ENCODE data around the gene FABP1. TPM values are rescaled to one million over a fixed set of nuclear protein-coding genes. Genes with fewer than 3 reads are reported as not detected.

Gene FABP1
- total and polyA plus RNA-seq, 2 of the 4 experiments (the other 2 are of a cell fraction) = not detected

DNA sequence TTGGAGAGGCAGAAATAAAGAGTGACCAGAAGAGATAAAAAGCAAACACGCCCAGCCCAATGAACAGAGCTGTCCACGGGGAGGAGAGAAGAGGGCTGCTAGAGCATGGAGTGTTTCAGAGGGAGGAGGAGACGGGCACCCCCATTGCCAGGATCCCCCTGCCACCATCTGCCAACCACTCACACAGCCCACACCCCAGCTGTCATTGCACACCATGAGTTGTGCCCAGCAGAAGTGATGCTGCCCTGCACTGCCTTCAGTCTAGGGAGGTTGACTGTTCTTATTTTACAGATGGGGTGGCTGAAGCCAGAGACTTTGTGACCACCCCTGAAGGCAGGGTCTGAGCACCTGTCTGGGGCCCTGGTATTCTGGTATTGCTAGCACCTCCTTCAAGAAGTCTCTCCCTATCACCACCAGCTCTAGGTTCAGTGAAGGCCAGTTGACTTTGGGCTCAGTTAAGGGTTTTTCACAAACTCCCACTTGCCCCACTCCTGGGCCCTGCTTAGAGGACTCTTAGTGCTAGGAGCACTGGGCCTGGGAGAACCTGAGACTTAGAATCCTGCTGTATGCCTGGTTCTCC lies 2.4 kb downstream of the FABP1 start:
- no peak overlapping the region for H2AFZ ChIP-seq (replicated peaks; ENCODE audit: low read length, poor library complexity)

More for the DNA sequence above, 2.4 kb downstream of the FABP1 start:
- ATAC-seq (ENCODE audit: low read depth) = no peak
- Histone ChIP-seq H3K4me2 (ENCODE audit: low read depth, low read length) (no peak overlapping the region), H3K56ac (ENCODE audit: extremely low read depth, insufficient read depth, low read length) (no peak overlapping the region), H4K5ac (ENCODE audit: low read depth, low read length) (no peak overlapping the region), H2BK20ac (ENCODE audit: low read depth, low read length) (no peak overlapping the region), H4K91ac (ENCODE audit: insufficient read depth, low read depth, low read length) (no peak overlapping the region), H3K27ac (ENCODE audit: insufficient read depth, low read length) (no peak overlapping the region), H3K79me1 (ENCODE audit: low read depth in 1 of 2, low read length in 2 of 2) (no peaks in the 10 kb centered on the region), H3K36me3 (ENCODE audit: control insufficient read depth, insufficient read depth, low read length) (no peaks in the 10 kb centered on the region), H3K4me3 (ENCODE audit: insufficient read depth, low read depth, low read length) (no peak overlapping the region), H4K8ac (ENCODE audit: low read depth in 2 of 2, low read length in 2 of 2) (no peak overlapping the region), H2BK120ac (ENCODE audit: low read depth, low read length) (no peak overlapping the region), H3K4ac (ENCODE audit: low read depth, low read length) (no peak overlapping the region), H3K23ac (ENCODE audit: low read depth, low read length) (no peak overlapping the region), H3K9me1 (ENCODE audit: insufficient read depth, low read length) (no peaks in the 10 kb centered on the region), H2AK5ac (ENCODE audit: low read depth, low read length) (no peak overlapping the region), H3K27me3 (ENCODE audit: control insufficient read depth, insufficient read depth, low read length) (peaks cover 7% of the 10 kb centered on the region), H3K9me3 (ENCODE audit: control insufficient read depth, insufficient read depth, low read length) (no peaks in the 10 kb centered on the region), H3K9ac (ENCODE audit: low read depth, low read length) (no peak overlapping the region), H3K14ac (replicated peaks; ENCODE audit: low read depth, low read length) (no peak overlapping the region), H3K4me1 (ENCODE audit: control insufficient read depth, insufficient read depth, low read length) (no peaks in the 10 kb centered on the region), H2BK5ac (ENCODE audit: low read depth, low read length, poor library complexity, severe bottlenecking) (no peak overlapping the region), H4K20me1 (ENCODE audit: insufficient read depth, low read length) (no peaks in the 10 kb centered on the region), H2BK15ac (ENCODE audit: low read depth, low read length) (no peak overlapping the region), H3K18ac (ENCODE audit: low read depth, low read length) (no peak overlapping the region), H2AK9ac (replicated peaks; ENCODE audit: low read depth, low read length, poor library complexity) (no peak overlapping the region)
- in situ Hi-C loops (cut with MboI; ENCODE audit: low sequenced_read_pairs) = no loop called here
- WGBS, 2 experiments (ENCODE audit: extremely low coverage in 2 of 2, insufficient read length in 1 of 2) = no CpG with 5 or more reads among the region's 3 CpGs
- intact Hi-C loops (cut with micrococcal nuclease) = no loop called here
- TF ChIP-seq CHD1 (IDR thresholded peaks at IDR 0.05; ENCODE audit: low read depth, low read length) (no peak), MAZ (IDR thresholded peaks at IDR 0.05; ENCODE audit: borderline replicate concordance, low read depth, low read length) (no peak), NFE2L2 (IDR thresholded peaks at IDR 0.05; ENCODE audit: low read depth, low read length) (no peak), SMC3 (IDR thresholded peaks at IDR 0.05; ENCODE audit: low read depth, low read length) (no peak), MXI1 (IDR thresholded peaks at IDR 0.05; ENCODE audit: borderline replicate concordance, low read depth, low read length) (no peak), MAFK (IDR thresholded peaks at IDR 0.05; ENCODE audit: low read depth, low read length) (no peak), RFX5 (IDR thresholded peaks at IDR 0.05; ENCODE audit: low read depth, low read length) (no peak), RAD21 (IDR thresholded peaks at IDR 0.05; ENCODE audit: low read length) (no peak), CEBPB (IDR thresholded peaks at IDR 0.05; ENCODE audit: low read depth, low read length) (no peak), BHLHE40 (IDR thresholded peaks at IDR 0.05; ENCODE audit: low read depth, low read length) (no peak), POLR2A (IDR thresholded peaks at IDR 0.05; ENCODE audit: low read depth, low read length) (no peak), RCOR1 (IDR thresholded peaks at IDR 0.05; ENCODE audit: insufficient replicate concordance, low read length) (no peak), FOS (IDR thresholded peaks at IDR 0.05; ENCODE audit: low read depth, low read length) (no peak)
- TF ChIP-seq, protein P1, sequence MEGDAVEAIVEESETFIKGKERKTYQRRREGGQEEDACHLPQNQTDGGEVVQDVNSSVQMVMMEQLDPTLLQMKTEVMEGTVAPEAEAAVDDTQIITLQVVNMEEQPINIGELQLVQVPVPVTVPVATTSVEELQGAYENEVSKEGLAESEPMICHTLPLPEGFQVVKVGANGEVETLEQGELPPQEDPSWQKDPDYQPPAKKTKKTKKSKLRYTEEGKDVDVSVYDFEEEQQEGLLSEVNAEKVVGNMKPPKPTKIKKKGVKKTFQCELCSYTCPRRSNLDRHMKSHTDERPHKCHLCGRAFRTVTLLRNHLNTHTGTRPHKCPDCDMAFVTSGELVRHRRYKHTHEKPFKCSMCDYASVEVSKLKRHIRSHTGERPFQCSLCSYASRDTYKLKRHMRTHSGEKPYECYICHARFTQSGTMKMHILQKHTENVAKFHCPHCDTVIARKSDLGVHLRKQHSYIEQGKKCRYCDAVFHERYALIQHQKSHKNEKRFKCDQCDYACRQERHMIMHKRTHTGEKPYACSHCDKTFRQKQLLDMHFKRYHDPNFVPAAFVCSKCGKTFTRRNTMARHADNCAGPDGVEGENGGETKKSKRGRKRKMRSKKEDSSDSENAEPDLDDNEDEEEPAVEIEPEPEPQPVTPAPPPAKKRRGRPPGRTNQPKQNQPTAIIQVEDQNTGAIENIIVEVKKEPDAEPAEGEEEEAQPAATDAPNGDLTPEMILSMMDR (conservative IDR thresholded peaks at IDR 0.05; ENCODE audit: low read depth, low read length) = no peak
- TF ChIP-seq, protein P2, sequence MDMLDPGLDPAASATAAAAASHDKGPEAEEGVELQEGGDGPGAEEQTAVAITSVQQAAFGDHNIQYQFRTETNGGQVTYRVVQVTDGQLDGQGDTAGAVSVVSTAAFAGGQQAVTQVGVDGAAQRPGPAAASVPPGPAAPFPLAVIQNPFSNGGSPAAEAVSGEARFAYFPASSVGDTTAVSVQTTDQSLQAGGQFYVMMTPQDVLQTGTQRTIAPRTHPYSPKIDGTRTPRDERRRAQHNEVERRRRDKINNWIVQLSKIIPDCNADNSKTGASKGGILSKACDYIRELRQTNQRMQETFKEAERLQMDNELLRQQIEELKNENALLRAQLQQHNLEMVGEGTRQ (IDR thresholded peaks at IDR 0.05; ENCODE audit: low read depth, low read length) = no peak
- TF ChIP-seq, protein P3, sequence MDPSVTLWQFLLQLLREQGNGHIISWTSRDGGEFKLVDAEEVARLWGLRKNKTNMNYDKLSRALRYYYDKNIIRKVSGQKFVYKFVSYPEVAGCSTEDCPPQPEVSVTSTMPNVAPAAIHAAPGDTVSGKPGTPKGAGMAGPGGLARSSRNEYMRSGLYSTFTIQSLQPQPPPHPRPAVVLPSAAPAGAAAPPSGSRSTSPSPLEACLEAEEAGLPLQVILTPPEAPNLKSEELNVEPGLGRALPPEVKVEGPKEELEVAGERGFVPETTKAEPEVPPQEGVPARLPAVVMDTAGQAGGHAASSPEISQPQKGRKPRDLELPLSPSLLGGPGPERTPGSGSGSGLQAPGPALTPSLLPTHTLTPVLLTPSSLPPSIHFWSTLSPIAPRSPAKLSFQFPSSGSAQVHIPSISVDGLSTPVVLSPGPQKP (IDR thresholded peaks at IDR 0.05; ENCODE audit: borderline replicate concordance, low read depth, low read length) = no peak
- POLR2A ChIA-PET (ENCODE audit: unreplicated experiment) = no interaction called here
- DNase-seq = no peak
- CTCF ChIA-PET = no interaction called here
- no TSS peak for BruUV-seq (replicated peaks)
- dilution Hi-C loops (cut with HindIII; ENCODE audit: low sequenced_read_pairs, unreplicated experiment) = no loop called here

Data from IMR-90 (cell line).